NCI-H2107 treated with DMSO at 0.1 percent for 48 hours (cell line): ENCODE results near the gene ENDOU.
"Not testable (repeated sequence)": the region's sequence is repeated elsewhere in the genome, so short reads cannot be mapped to it uniquely, and the experiment has no call there.

Experiments used
- DNase-seq: peaks from one replicate; lab custom pipeline; 2025; ENCODE audit not compliant: unreplicated experiment; lab: John Stamatoyannopoulos, UW

ENDOU gene

GRCh38 chr12:47698055-47698454 is 27.2 kb downstream of the ENDOU start:
- DNase-seq: no peak

- no peak for DNase-seq
Measured at GRCh38 chr12:47689215-47689614, 36.1 kb downstream of the ENDOU start.

GRCh38 chr12:47687636-47688035 is 37.7 kb downstream of the ENDOU start:
- DNase-seq: no peak

GRCh38 chr12:47686645-47687240 is 38.5 kb downstream of the ENDOU start:
- peak; percentile 8 for DNase-seq

GRCh38 chr12:47679785-47680184 is 45.5 kb downstream of the ENDOU start:
- no peak for DNase-seq

- no peak for DNase-seq
Measured at GRCh38 chr12:47672068-47672467, 53.2 kb downstream of the ENDOU start.

- DNase-seq: not testable (repeated sequence)
Measured at GRCh38 chr12:47667935-47668334, 57.4 kb downstream of the ENDOU start.
